Body of pancreas (tissue), 4 donors: Measurements from ENCODE around the gene CTTN.

Experiments used
- CTCF ChIP-seq, 7 experiments: fragments of 450-650 bp in 4 of 7; fragments of 200-600 bp in 3 of 7; sonication (generic) in 3 of 7; IDR thresholded peaks; one replicate each; pipeline ENCODE4 v1.5.1; 2016 to 2019; ENCODE audit warnings: antibody characterized with exemption in 7 of 7
- POLR2A ChIP-seq, 3 donors: fragments of 450-650 bp; IDR thresholded peaks; one replicate each; pipeline ENCODE4 v1.6.1; 2016; ENCODE audit warnings: antibody characterized with exemption in 3 of 3, mild to moderate bottlenecking in 2 of 3

DNA sequence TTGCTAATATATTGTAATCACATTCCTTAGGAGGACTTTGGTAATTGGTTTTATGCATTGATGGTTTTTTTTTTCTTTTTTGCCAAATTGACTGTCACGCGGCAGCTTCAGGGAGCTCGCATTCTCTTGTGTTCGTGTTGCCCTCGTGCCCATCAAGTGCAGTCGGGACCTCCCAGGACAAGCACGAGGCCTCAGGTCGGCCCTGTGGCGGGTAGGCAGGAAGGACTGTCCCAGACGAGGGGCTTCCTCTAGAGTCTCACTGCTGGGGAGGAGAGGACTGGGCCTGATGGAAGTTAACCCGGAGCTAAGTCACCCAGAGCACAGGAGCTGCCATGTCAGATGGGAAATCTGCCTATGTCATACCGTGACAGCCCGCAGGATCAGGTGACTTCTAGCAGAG is 37.0 kb downstream of the CTTN start:
- TF ChIP-seq CTCF (IDR thresholded peaks at IDR 0.05) (no peak), POLR2A (IDR thresholded peaks at IDR 0.05) (no peak)
